22Rv1 (cell line): ENCODE data around the gene ESRP2.

Experiments used
- CTCF ChIP-seq: fragments of 450-650 bp; IDR thresholded peaks from 2 replicates; pipeline ENCODE4 v1.5.1; 2017; ENCODE audit warnings: mild to moderate bottlenecking
- ZFX ChIP-seq: fragments of 450-650 bp; IDR thresholded peaks from 2 replicates; pipeline ENCODE4 v1.6.1; 2017; ENCODE audit warnings: antibody characterized with exemption, borderline replicate concordance

- TF ChIP-seq CTCF (no peak), ZFX (no peak)
Measured at GRCh38 chr16:68242926-68243858, 7.3 kb upstream of the ESRP2 start.
